Natural killer cell (primary cell): ENCODE results near the gene PHACTR1. TPM values are rescaled to one million over a fixed set of nuclear protein-coding genes. Genes with fewer than 3 reads are reported as not detected.
"Not testable (repeated sequence)": the region's sequence is repeated elsewhere in the genome, so short reads cannot be mapped to it uniquely, and the experiment has no call there.

Experiments used
- ATAC-seq, 3 donors: fragments of 150-1000 bp in 2 of 3; fragments of 200-7000 bp in 1 of 3; cut with Tn5 transposase; 1 replicate in 1 of 3; 2 replicates in 2 of 3; pipeline ENCODE4 v1.10.0; 2021; ENCODE audit warnings: mild to moderate bottlenecking in 2 of 3, moderate library complexity in 2 of 3
- DNase-seq, 2 donors: peaks; one replicate each; pipeline versions ENCODE4 v3.0.0 to v3.0.0-alpha.2; 2013 to 2021; ENCODE audit warnings: mixed read lengths in 1 of 2
- H3K27ac ChIP-seq: one replicate; pipeline ENCODE4 v1.5.1; 2013; ENCODE audit warnings: mild to moderate bottlenecking, low read length
- H3K27me3 ChIP-seq: one replicate; pipeline ENCODE4 v1.6.1; 2013; ENCODE audit warnings: low read length; ENCODE audit not compliant: control insufficient read depth, insufficient read depth
- H3K36me3 ChIP-seq: one replicate; pipeline ENCODE4 v1.6.1; 2013; ENCODE audit warnings: low read length; ENCODE audit not compliant: control insufficient read depth, insufficient read depth
- H3K4me1 ChIP-seq: one replicate; pipeline ENCODE4 v1.6.1; 2013; ENCODE audit warnings: low read length; ENCODE audit not compliant: control insufficient read depth, insufficient read depth
- H3K4me3 ChIP-seq: one replicate; pipeline ENCODE4 v1.5.1; 2013; ENCODE audit warnings: low read length
- H3K9me3 ChIP-seq: one replicate; pipeline ENCODE4 v1.6.1; 2013; ENCODE audit warnings: low read length; ENCODE audit not compliant: control insufficient read depth, insufficient read depth
- H3K27ac Mint-ChIP-seq, 2 donors: one replicate each; pipeline ENCODE4 v1.8.0; 2022; ENCODE audit warnings: mild to moderate bottlenecking in 2 of 2, mixed read lengths in 2 of 2, moderate library complexity in 1 of 2
- H3K27me3 Mint-ChIP-seq, 2 donors: one replicate each; pipeline ENCODE4 v1.8.0; 2022; ENCODE audit warnings: low read depth in 2 of 2, mixed read lengths in 2 of 2
- H3K36me3 Mint-ChIP-seq: one replicate; pipeline ENCODE4 v1.8.0; 2022; ENCODE audit warnings: mixed read lengths
- H3K4me1 Mint-ChIP-seq, 2 donors: one replicate each; pipeline ENCODE4 v1.8.0; 2022; ENCODE audit warnings: mixed read lengths in 2 of 2
- H3K4me3 Mint-ChIP-seq: one replicate; pipeline ENCODE4 v1.8.0; 2022; ENCODE audit warnings: mild to moderate bottlenecking, moderate library complexity, mixed read lengths
- H3K9me3 Mint-ChIP-seq, 2 donors: one replicate each; pipeline ENCODE4 v1.8.0; 2022; ENCODE audit warnings: mixed read lengths in 2 of 2
- CTCF ChIP-seq: fragments of 200-600 bp; IDR thresholded peaks from one replicate; pipeline ENCODE4 v1.8.0; 2022; ENCODE audit warnings: antibody characterized with exemption
- WGBS: methylation state at CpG from one replicate; pipeline ENCODE4 v1.1.7; 2013; ENCODE audit warnings: missing lambda C conversion rate; ENCODE audit not compliant: insufficient coverage; 5-methylcytosine and 5-hydroxymethylcytosine counted together
- intact Hi-C: fragments of 100-400 bp; cut with micrococcal nuclease; formaldehyde crosslinking; loops from one replicate; pipeline ENCODE4 v1.14.2; 2022
- total RNA-seq, 4 donors: library from RNA; stranded (reverse); fragments of 120-200 nt in 1 of 4; gene quantifications; one replicate each; pipeline versions ENCODE4 v1.2.3 to v1.2.4, GENCODE V29; 2013 to 2022

Gene PHACTR1
- total RNA-seq, 3 donors from 2014 or later (not counting 1 experiment from before 2014, with no cell fraction given), result 5.2 to 19.0 (median 5.4) TPM

DNA sequence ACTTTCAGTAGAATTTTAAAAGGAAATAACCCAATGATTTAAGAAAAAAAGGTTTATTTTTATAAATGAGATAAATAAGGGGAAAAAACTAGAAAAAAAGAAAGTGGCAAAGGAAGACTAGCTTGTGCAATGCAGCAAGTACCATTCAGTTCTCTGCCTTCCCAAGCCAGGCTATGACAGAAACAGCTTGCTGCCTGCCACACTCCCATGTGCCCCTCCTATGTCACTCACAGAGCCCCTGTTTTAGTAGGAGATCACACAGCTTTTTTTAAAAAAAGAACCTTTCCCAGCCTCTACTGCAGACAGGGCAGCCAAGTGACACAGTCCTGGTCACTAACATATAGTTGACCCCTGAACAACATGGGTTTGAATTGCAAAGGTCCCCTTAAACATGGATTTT lies 598.2 kb downstream of the PHACTR1 start:
- Mint-ChIP-seq H3K27me3 (no peaks in the 10 kb centered on the region), H3K27ac (no peak overlapping the region), H3K4me1 (peaks cover 0 to 5% of the 10 kb centered on the region in 2 donors), H3K9me3 (no peaks in the 10 kb centered on the region), H3K4me3 (no peak overlapping the region), H3K36me3 (peaks cover 26% of the 10 kb centered on the region)
- Histone ChIP-seq H3K9me3 (no peaks in the 10 kb centered on the region), H3K36me3 (peaks cover 61% of the 10 kb centered on the region), H3K4me3 (no peak overlapping the region), H3K4me1 (no peaks in the 10 kb centered on the region), H3K27ac (no peak overlapping the region), H3K27me3 (no peaks in the 10 kb centered on the region)
- intact Hi-C loops, result no loop called here
- TF ChIP-seq CTCF, result no peak
- no peak for DNase-seq
- no peak for ATAC-seq

DNA sequence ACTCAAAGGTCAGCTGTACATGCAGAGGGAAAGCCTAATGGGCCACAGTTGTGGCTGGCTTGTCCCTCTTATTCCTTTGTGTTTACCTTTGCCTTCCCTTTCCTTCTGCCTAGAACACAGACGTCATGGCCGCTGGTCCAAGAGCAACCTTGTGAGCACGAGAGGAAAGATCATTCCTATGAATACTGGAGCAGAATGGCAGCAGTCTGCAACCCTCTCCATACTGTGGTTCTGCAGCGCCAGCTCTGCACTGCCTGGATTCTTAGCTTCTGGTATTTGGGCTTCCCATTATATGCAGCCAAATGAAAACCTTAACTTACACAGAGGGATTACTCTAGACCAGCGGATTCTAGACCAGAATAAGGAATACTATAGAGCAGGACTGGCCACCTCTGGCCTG lies 599.3 kb downstream of the PHACTR1 start:
- H3K9me3 ChIP-seq, result no peaks in the 10 kb centered on the region
- no peaks in the 10 kb centered on the region for H3K27me3 Mint-ChIP-seq
- H3K36me3 Mint-ChIP-seq, result peaks cover 30% of the 10 kb centered on the region
- no peaks in the 10 kb centered on the region for H3K9me3 Mint-ChIP-seq
- no peaks in the 10 kb centered on the region for H3K4me1 ChIP-seq
- no peak for ATAC-seq
- H3K4me3 Mint-ChIP-seq, result no peak overlapping the region
- no peak for DNase-seq
- H3K27ac Mint-ChIP-seq, result no peak overlapping the region
- intact Hi-C loops, result no loop called here
- WGBS, result 97% methylated on average over 5 of the region's 5 CpGs
- H3K27ac ChIP-seq, result no peak overlapping the region
- peaks cover 0 to 5% of the 10 kb centered on the region in 2 donors for H3K4me1 Mint-ChIP-seq
- H3K4me3 ChIP-seq, result no peak overlapping the region
- peaks cover 72% of the 10 kb centered on the region for H3K36me3 ChIP-seq
- no peak for TF ChIP-seq CTCF
- H3K27me3 ChIP-seq, result no peaks in the 10 kb centered on the region

GRCh38 chr6:13318821-13319220 lies 602.3 kb downstream of the PHACTR1 start:
- DNase-seq (no peak), ATAC-seq (no peak)
- Histone ChIP-seq H3K36me3 (peaks cover 82% of the 10 kb centered on the region), H3K4me3 (no peak overlapping the region), H3K4me1 (no peaks in the 10 kb centered on the region), H3K27ac (no peak overlapping the region), H3K9me3 (no peaks in the 10 kb centered on the region), H3K27me3 (no peaks in the 10 kb centered on the region)
- Mint-ChIP-seq H3K9me3 (no peaks in the 10 kb centered on the region), H3K4me1 (no peaks in the 10 kb centered on the region), H3K36me3 (peaks cover 26% of the 10 kb centered on the region), H3K27me3 (no peaks in the 10 kb centered on the region), H3K4me3 (no peak overlapping the region), H3K27ac (no peak overlapping the region)
- TF ChIP-seq CTCF, result no peak
- 97% methylated on average over 2 of the region's 2 CpGs for WGBS
- intact Hi-C loops, result no loop called here

GRCh38 chr6:13319891-13320564 lies 603.5 kb downstream of the PHACTR1 start:
- no peaks in the 10 kb centered on the region for H3K4me1 ChIP-seq
- H3K27me3 Mint-ChIP-seq, result no peaks in the 10 kb centered on the region
- 95% methylated on average over 4 of the region's 5 CpGs for WGBS
- H3K9me3 ChIP-seq, result no peaks in the 10 kb centered on the region
- H3K36me3 Mint-ChIP-seq, result peaks cover 27% of the 10 kb centered on the region
- H3K4me1 Mint-ChIP-seq, result no peaks in the 10 kb centered on the region
- no peak overlapping the region for H3K27ac ChIP-seq
- no peak overlapping the region for H3K4me3 Mint-ChIP-seq
- intact Hi-C loops, result no loop called here
- DNase-seq (no peak), ATAC-seq (no peak)
- no peak for TF ChIP-seq CTCF
- H3K36me3 ChIP-seq, result peaks cover 86% of the 10 kb centered on the region
- no peak overlapping the region for H3K4me3 ChIP-seq
- H3K27me3 ChIP-seq, result no peaks in the 10 kb centered on the region
- no peak overlapping the region for H3K27ac Mint-ChIP-seq
- no peaks in the 10 kb centered on the region for H3K9me3 Mint-ChIP-seq

DNA sequence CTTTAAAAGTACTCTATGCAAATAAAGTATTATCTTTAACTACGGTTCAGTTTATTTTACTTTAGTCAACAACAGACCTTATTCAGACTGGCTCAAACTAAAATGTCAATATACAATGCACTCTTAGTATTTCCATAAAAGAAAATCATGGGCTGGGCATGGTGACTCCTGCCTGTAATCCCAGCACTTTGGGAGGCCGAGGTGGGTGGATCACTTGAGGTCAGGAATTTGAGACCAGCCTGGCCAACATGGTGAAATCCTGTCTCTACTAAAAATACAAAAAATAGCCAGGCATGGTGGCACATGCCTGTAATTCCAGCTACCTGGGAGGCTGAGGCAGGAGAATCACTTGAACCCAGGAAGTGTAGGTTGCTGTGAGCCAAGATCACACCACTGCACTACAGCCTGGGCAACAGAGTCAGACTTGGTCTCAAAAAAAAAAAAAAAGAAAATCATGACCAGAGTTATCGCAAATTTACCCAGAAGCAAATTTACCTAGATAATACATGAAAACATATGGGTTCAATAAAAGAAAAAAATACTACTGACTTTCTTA lies 609.5 kb downstream of the PHACTR1 start:
- not testable (repeated sequence) for DNase-seq, ATAC-seq, H3K27ac Mint-ChIP-seq, H3K9me3 ChIP-seq, H3K27ac ChIP-seq, H3K4me1 ChIP-seq, H3K27me3 ChIP-seq, H3K36me3 Mint-ChIP-seq, H3K9me3 Mint-ChIP-seq, H3K4me3 ChIP-seq, H3K27me3 Mint-ChIP-seq
- WGBS, result 94% methylated on average over 3 of the region's 3 CpGs
- Mint-ChIP-seq H3K4me3 (peak overlapping the region; percentile 9), H3K4me1 (peaks cover 14 to 20% of the 10 kb centered on the region in 2 donors)
- intact Hi-C loops, result loop anchor here (5.0 kb wide), 2 partner anchors 161 to 291 kb away; partner anchors contain the start of genes GFOD1 and NOL7
- H3K36me3 ChIP-seq, result peaks cover 37% of the 10 kb centered on the region
